CD4-positive, alpha-beta memory T cell (primary cell): ENCODE data around the gene KMT2B. TPM values are rescaled to one million over a fixed set of nuclear protein-coding genes. Genes with fewer than 3 reads are reported as not detected.

Experiments used
- CTCF ChIA-PET: fragments of 350-600 bp; sonication (Branson Sonifier 250); formaldehyde crosslinking; loops from one replicate; lab custom pipeline; 2021; ENCODE audit warnings: inconsistent platforms; ENCODE audit not compliant: partially characterized antibody; lab: Charles Lee
- POLR2A ChIA-PET: fragments of 350-600 bp; sonication (Branson Sonifier 250); formaldehyde crosslinking; loops from one replicate; lab custom pipeline; 2021; ENCODE audit not compliant: partially characterized antibody; lab: Charles Lee
- DNase-seq, 5 donors: peaks; one replicate each; pipeline versions ENCODE4 v3.0.0 to v3.0.0-alpha.2; 2020 to 2022; ENCODE audit warnings: mixed read lengths in 1 of 5
- H3K27ac ChIP-seq: one replicate; pipeline ENCODE4 v1.7.0; 2013; ENCODE audit warnings: low read depth, low read length
- H3K27me3 ChIP-seq: 2 replicates; pipeline ENCODE4 v1.7.0; 2013; ENCODE audit warnings: mild to moderate bottlenecking, low read length, moderate library complexity; ENCODE audit not compliant: insufficient read depth
- H3K36me3 ChIP-seq: 2 replicates; pipeline ENCODE4 v1.7.0; 2013; ENCODE audit warnings: mild to moderate bottlenecking, low read length, moderate library complexity; ENCODE audit not compliant: insufficient read depth
- H3K4me1 ChIP-seq: 2 replicates; pipeline ENCODE4 v1.7.0; 2013; ENCODE audit warnings: mild to moderate bottlenecking, low read length, moderate library complexity; ENCODE audit not compliant: insufficient read depth
- H3K4me3 ChIP-seq, 2 donors: one replicate each; pipeline ENCODE4 v1.7.0; 2013; ENCODE audit warnings: low read length in 2 of 2, mild to moderate bottlenecking in 1 of 2
- H3K9me3 ChIP-seq, 2 donors: one replicate each; pipeline ENCODE4 v1.7.0; 2013; ENCODE audit warnings: low read length in 2 of 2, control low read depth in 1 of 2; ENCODE audit not compliant: control insufficient read depth in 1 of 2
- H3K27ac Mint-ChIP-seq, 7 donors: one replicate each; pipeline ENCODE4 v1.8.0; 2020 to 2021; ENCODE audit warnings: mixed read lengths in 7 of 7, mild to moderate bottlenecking in 6 of 7, inconsistent platforms in 3 of 7, moderate library complexity in 3 of 7
- H3K27me3 Mint-ChIP-seq, 2 donors: one replicate each; pipeline ENCODE4 v1.8.0; 2020 to 2021; ENCODE audit warnings: mixed read lengths in 2 of 2
- H3K36me3 Mint-ChIP-seq, 2 donors: one replicate each; pipeline ENCODE4 v1.8.0; 2020 to 2021; ENCODE audit warnings: mixed read lengths in 2 of 2, inconsistent platforms in 1 of 2, mild to moderate bottlenecking in 1 of 2
- H3K4me1 Mint-ChIP-seq, 4 donors: one replicate each; pipeline ENCODE4 v1.8.0; 2020 to 2021; ENCODE audit warnings: mixed read lengths in 4 of 4, mild to moderate bottlenecking in 1 of 4
- H3K4me3 Mint-ChIP-seq, 8 donors: one replicate each; pipeline ENCODE4 v1.8.0; 2020 to 2021; ENCODE audit warnings: mixed read lengths in 8 of 8, mild to moderate bottlenecking in 7 of 8, moderate library complexity in 6 of 8, inconsistent platforms in 3 of 8
- H3K9me3 Mint-ChIP-seq, 8 donors: one replicate each; pipeline ENCODE4 v1.8.0; 2020 to 2021; ENCODE audit warnings: mixed read lengths in 8 of 8, mild to moderate bottlenecking in 5 of 8, inconsistent platforms in 3 of 8, moderate library complexity in 1 of 8
- intact Hi-C: fragments of 100-400 bp; cut with micrococcal nuclease; formaldehyde crosslinking; loops from one replicate; pipeline ENCODE4 v1.15.1; 2023
- polyA plus RNA-seq, 2 donors: library from polyadenylated mRNA; unstranded; fragments of 300-500 nt; fragmentation: Illumina TruSeq; gene quantifications; one replicate each; pipeline ENCODE4 v1.2.3, GENCODE V29; 2021
- total RNA-seq, 2 experiments: library from RNA; stranded (reverse); gene quantifications; one replicate each; pipeline ENCODE4 v1.2.3, GENCODE V29; 2021

KMT2B gene
- total and polyA plus RNA-seq, 4 experiments from 2014 or later: 2.8 to 84.3 (median 83.4) TPM; not detected in 1

- Histone ChIP-seq H3K27me3 (no peaks in the 10 kb centered on the region), H3K36me3 (no peaks in the 10 kb centered on the region), H3K4me1 (peaks cover 34% of the 10 kb centered on the region), H3K4me3 (no peak overlapping the region), H3K9me3 (no peaks in the 10 kb centered on the region), H3K27ac (no peak overlapping the region)
- H3K36me3 Mint-ChIP-seq: no peaks in the 10 kb centered on the region
- H3K9me3 Mint-ChIP-seq: no peaks in the 10 kb centered on the region
- H3K27me3 Mint-ChIP-seq: no peaks in the 10 kb centered on the region
- H3K4me3 Mint-ChIP-seq: no peak overlapping the region
- intact Hi-C loops: no loop called here
- H3K4me1 Mint-ChIP-seq: peaks cover 18 to 33% (median 24%) of the 10 kb centered on the region in 4 donors
- H3K27ac Mint-ChIP-seq: no peak overlapping the region
- POLR2A ChIA-PET: interaction anchor here (0.8 to 1.3 kb wide), 2 partner anchors 8 to 250 kb away, joined by 3 read pairs; no protein-coding TSS in a partner anchor
- DNase-seq: no peak
- CTCF ChIA-PET: no interaction called here
Observed at GRCh38 chr19:35708391-35708790, 9.4 kb upstream of the KMT2B start.

GRCh38 chr19:35710784-35711723 lies 6.7 kb upstream of the KMT2B start:
- peak in 2 of 5 donors; percentile 5 to 58 for DNase-seq
- H3K4me1 ChIP-seq: peaks cover 60% of the 10 kb centered on the region

GRCh38 chr19:35712567-35713505 lies 5.0 kb upstream of the KMT2B start:
- peak overlapping the region; percentile 63 for H3K27ac ChIP-seq
- no peaks in the 10 kb centered on the region for H3K27me3 ChIP-seq
- no peak overlapping the region for H3K4me3 ChIP-seq

More at GRCh38 chr19:35710784-35711723, 6.7 kb upstream of the KMT2B start:
- Mint-ChIP-seq H3K36me3 (no peaks in the 10 kb centered on the region), H3K9me3 (peaks cover 0 to 1% (median 0%) of the 10 kb centered on the region in 8 donors), H3K27me3 (no peaks in the 10 kb centered on the region), H3K27ac (peak overlapping the region; percentile 59 to 83 (median 74)), H3K4me1 (peaks cover 35 to 56% (median 47%) of the 10 kb centered on the region in 4 donors), H3K4me3 (peak overlapping the region in 3 of 8 donors; percentile 21 to 67 (median 57))
- no peaks in the 10 kb centered on the region for H3K27me3 ChIP-seq
- H3K4me3 ChIP-seq: peak overlapping the region in 1 of 2 donors; percentile 11
- ChIA-PET POLR2A (interaction anchor here (0.6 to 6.3 kb wide), 2 partner anchors 8 to 327 kb away, joined by 3 to 61 read pairs; partner anchors contain the start of gene ZBTB32), CTCF (interaction anchor here (3.1 to 6.0 kb wide), 2 partner anchors 14 to 17 kb away, joined by 10 to 54 read pairs; no protein-coding TSS in a partner anchor)
- no peaks in the 10 kb centered on the region for H3K36me3 ChIP-seq
- H3K9me3 ChIP-seq: no peaks in the 10 kb centered on the region
- intact Hi-C loops: no loop called here
- peak overlapping the region; percentile 40 for H3K27ac ChIP-seq

GRCh38 chr19:35713506-35713850 lies 4.3 kb upstream of the KMT2B start:
- no peaks in the 10 kb centered on the region for H3K36me3 ChIP-seq
- H3K27ac ChIP-seq: peak overlapping the region; percentile 63
- Mint-ChIP-seq H3K27me3 (no peaks in the 10 kb centered on the region), H3K4me1 (peaks cover 43 to 70% (median 54%) of the 10 kb centered on the region in 4 donors), H3K4me3 (peak overlapping the region; percentile 6 to 83 (median 60)), H3K36me3 (peaks cover 0 to 3% of the 10 kb centered on the region in 2 donors), H3K9me3 (peaks cover 0 to 1% (median 0%) of the 10 kb centered on the region in 8 donors), H3K27ac (peak overlapping the region; percentile 44 to 98 (median 92))
- no peak overlapping the region for H3K4me3 ChIP-seq
- intact Hi-C loops: no loop called here
- CTCF ChIA-PET: interaction anchor here (3.1 to 6.0 kb wide), 2 partner anchors 16 to 20 kb away, joined by 10 to 54 read pairs; no protein-coding TSS in a partner anchor
- H3K4me1 ChIP-seq: peaks cover 66% of the 10 kb centered on the region
- DNase-seq: peak in 2 of 5 donors; percentile 15 to 30
- H3K9me3 ChIP-seq: no peaks in the 10 kb centered on the region
- POLR2A ChIA-PET: interaction anchor here (0.7 to 6.3 kb wide), 4 partner anchors 11 to 221 kb away, joined by 3 to 61 read pairs (median 6); partner anchors contain the start of genes PSENEN, U2AF1L4 and ZBTB32
- H3K27me3 ChIP-seq: no peaks in the 10 kb centered on the region

More at GRCh38 chr19:35712567-35713505, 5.0 kb upstream of the KMT2B start:
- H3K9me3 ChIP-seq: no peaks in the 10 kb centered on the region
- H3K4me1 ChIP-seq: peaks cover 66% of the 10 kb centered on the region
- POLR2A ChIA-PET: interaction anchor here (0.7 to 6.3 kb wide), 5 partner anchors 9 to 221 kb away, joined by 3 to 61 read pairs (median 3); partner anchors contain the start of genes PSENEN, U2AF1L4 and ZBTB32
- intact Hi-C loops: no loop called here
- Mint-ChIP-seq H3K9me3 (peaks cover 0 to 1% (median 0%) of the 10 kb centered on the region in 8 donors), H3K4me1 (peaks cover 42 to 68% (median 54%) of the 10 kb centered on the region in 4 donors), H3K36me3 (peaks cover 0 to 3% of the 10 kb centered on the region in 2 donors), H3K27ac (peak overlapping the region; percentile 88 to 98 (median 92)), H3K27me3 (no peaks in the 10 kb centered on the region), H3K4me3 (peak overlapping the region; percentile 35 to 83 (median 64))
- DNase-seq: peak; percentile 42 to 75 (median 52)
- CTCF ChIA-PET: interaction anchor here (3.1 to 6.0 kb wide), 2 partner anchors 16 to 19 kb away, joined by 10 to 54 read pairs; no protein-coding TSS in a partner anchor
- no peaks in the 10 kb centered on the region for H3K36me3 ChIP-seq

- Mint-ChIP-seq H3K4me3 (peak overlapping the region in 6 of 8 donors; percentile 25 to 83 (median 52)), H3K9me3 (peaks cover 0 to 1% (median 0%) of the 10 kb centered on the region in 8 donors), H3K36me3 (peaks cover 0 to 5% of the 10 kb centered on the region in 2 donors), H3K27me3 (no peaks in the 10 kb centered on the region), H3K27ac (peak overlapping the region; percentile 64 to 98 (median 92)), H3K4me1 (peaks cover 45 to 75% (median 59%) of the 10 kb centered on the region in 4 donors)
- POLR2A ChIA-PET: interaction anchor here (0.7 to 6.3 kb wide), 3 partner anchors 11 to 220 kb away, joined by 3 to 61 read pairs (median 8); partner anchors contain the start of genes PSENEN, U2AF1L4 and ZBTB32
- CTCF ChIA-PET: interaction anchor here (1.0 to 6.0 kb wide), 4 partner anchors 12 to 20 kb away, joined by 3 to 54 read pairs (median 12); no protein-coding TSS in a partner anchor
- no peak overlapping the region for H3K4me3 ChIP-seq
- intact Hi-C loops: no loop called here
- peak overlapping the region; percentile 63 for H3K27ac ChIP-seq
- no peaks in the 10 kb centered on the region for H3K9me3 ChIP-seq
- H3K36me3 ChIP-seq: no peaks in the 10 kb centered on the region
- H3K4me1 ChIP-seq: peaks cover 70% of the 10 kb centered on the region
- no peaks in the 10 kb centered on the region for H3K27me3 ChIP-seq
- no peak for DNase-seq
Observed at GRCh38 chr19:35713904-35714495, 3.8 kb upstream of the KMT2B start.
